ENCODE data around the gene SPAG7.

Gene SPAG7

GRCh38 chr17:4973256-4974114 lies 5.9 kb upstream of the SPAG7 start:
- DNase-seq: no peak

GRCh38 chr17:4972752-4973151 lies 5.1 kb upstream of the SPAG7 start:
- DNase-seq: no peak

- no peak for DNase-seq
Measured at GRCh38 chr17:4972322-4972721, 4.7 kb upstream of the SPAG7 start.

- DNase-seq: no peak
Measured at GRCh38 chr17:4971826-4972225, 4.2 kb upstream of the SPAG7 start.

GRCh38 chr17:4970273-4970672 lies 2.7 kb upstream of the SPAG7 start:
- no peak for DNase-seq

- no peak for DNase-seq
Measured at GRCh38 chr17:4969551-4970173, 2.0 kb upstream of the SPAG7 start.

GRCh38 chr17:4969047-4969550 lies 1.5 kb upstream of the SPAG7 start:
- peak; percentile 25 for DNase-seq

GRCh38 chr17:4968486-4969046 lies 949 bp upstream of the SPAG7 start:
- no peak for DNase-seq

GRCh38 chr17:4966844-4967538 lies 626 bp downstream of the SPAG7 start:
- peak; percentile 87 for DNase-seq

GRCh38 chr17:4965311-4965986 lies 2.2 kb downstream of the SPAG7 start:
- DNase-seq: no peak

GRCh38 chr17:4960279-4960922 lies 7.2 kb downstream of the SPAG7 start:
- DNase-seq: no peak

- DNase-seq: no peak
Measured at GRCh38 chr17:4959261-4959965, 8.2 kb downstream of the SPAG7 start.

GRCh38 chr17:4958102-4958501 lies 9.5 kb downstream of the SPAG7 start:
- no peak for DNase-seq

GRCh38 chr17:4956493-4957061 lies 11.0 kb downstream of the SPAG7 start:
- DNase-seq: no peak

- no peak for DNase-seq
Measured at GRCh38 chr17:4955091-4955490, 12.5 kb downstream of the SPAG7 start.

- no peak for DNase-seq
Measured at GRCh38 chr17:4953451-4953961, 14.1 kb downstream of the SPAG7 start.

- DNase-seq: no peak
Measured at GRCh38 chr17:4951486-4951885, 16.1 kb downstream of the SPAG7 start.

- no peak for DNase-seq
Measured at GRCh38 chr17:4950746-4951204, 16.8 kb downstream of the SPAG7 start, which contains the start of gene ENO3. Gene ENO3 (plus strand): TSS chr17:4951119. CDS start chr17:4951830, 711 bp downstream.

- no peak for DNase-seq
Measured at GRCh38 chr17:4950075-4950745, 17.4 kb downstream of the SPAG7 start.

All from NK-92 treated with Interleukin-12 subunit alpha and Interleukin-12 subunit beta, amount 100 ng/mL, for 24 hours (cell line).